ENCODE results near the gene PRH1. TPM values are rescaled to one million over a fixed set of nuclear protein-coding genes. Genes with fewer than 3 reads are reported as not detected.

The PRH1 gene
- total and polyA plus RNA-seq, 2 experiments from 2014 or later, result 19.0 to 42.9 TPM

DNA sequence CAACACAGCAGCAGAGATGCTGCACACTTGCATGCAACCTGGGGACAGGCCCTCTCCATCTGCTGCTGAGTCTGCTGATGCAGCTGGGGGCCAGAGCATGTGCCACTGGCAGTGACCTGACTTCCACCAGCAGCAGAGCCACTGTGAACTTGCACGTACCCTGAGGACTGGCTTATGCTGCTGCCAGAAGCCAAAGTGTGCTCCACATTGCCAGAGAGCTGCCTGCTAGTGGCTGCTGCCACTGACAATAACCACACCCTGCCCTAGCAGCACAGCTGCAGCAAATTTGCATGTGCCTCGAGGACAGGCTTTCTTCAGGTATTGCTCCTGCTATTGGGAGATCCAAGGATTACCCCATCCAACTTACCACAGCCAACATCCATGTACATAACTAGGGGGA lies 30.3 kb downstream of the PRH1 start:
- peaks cover 40% of the 10 kb centered on the region for H3K36me3 Mint-ChIP-seq (ENCODE audit: low read depth)
- peaks cover 2% of the 10 kb centered on the region for H3K27me3 Mint-ChIP-seq (ENCODE audit: insufficient read depth, low read depth, poor library complexity)
- H3K4me3 Mint-ChIP-seq, result no peak overlapping the region
- H3K27ac Mint-ChIP-seq, result no peak overlapping the region
- DNase-seq (ENCODE audit: low spot score) (no peak), ATAC-seq (no peak)
- Histone ChIP-seq H3F3A (replicated peaks; ENCODE audit: low read depth) (no peaks in the 10 kb centered on the region), H3K9me2 (ENCODE audit: insufficient read depth) (peaks cover 11% of the 10 kb centered on the region; the same call in 1 of the 2 replicates), H3K79me2 (replicated peaks; ENCODE audit: insufficient read depth) (no peaks in the 10 kb centered on the region), H3K27ac (ENCODE audit: low read depth) (no peak overlapping the region), H3K36me3 (ENCODE audit: insufficient read depth) (peaks cover 9% of the 10 kb centered on the region), H3K4me1 (ENCODE audit: insufficient read depth) (no peaks in the 10 kb centered on the region), H2AFZ (no peak overlapping the region), H4K20me1 (replicated peaks; ENCODE audit: insufficient read depth) (no peaks in the 10 kb centered on the region; the same call in 1 of the 2 replicates), H3K4me3 (no peak overlapping the region), H3K27me3 (ENCODE audit: insufficient read depth) (no peaks in the 10 kb centered on the region), H3K4me2 (no peak overlapping the region)
- no peak for TF ChIP-seq CTCF (conservative IDR thresholded peaks at IDR 0.05; ENCODE audit: low read depth in 2 of 2)
- no peaks in the 10 kb centered on the region for H3K4me1 Mint-ChIP-seq
- peaks cover 38% of the 10 kb centered on the region for H3K9me3 Mint-ChIP-seq

- H3K4me3 Mint-ChIP-seq, result no peak overlapping the region
- no peak overlapping the region for H3K4me2 ChIP-seq
- no peaks in the 10 kb centered on the region for H3K27me3 ChIP-seq (ENCODE audit: insufficient read depth)
- H4K20me1 ChIP-seq (replicated peaks; ENCODE audit: insufficient read depth), result no peaks in the 10 kb centered on the region; the same call in 1 of the 2 replicates
- H3K4me1 ChIP-seq (ENCODE audit: insufficient read depth), result no peaks in the 10 kb centered on the region
- H2AFZ ChIP-seq, result no peak overlapping the region
- no peak for DNase-seq (ENCODE audit: low spot score)
- H3K27me3 Mint-ChIP-seq (ENCODE audit: insufficient read depth, low read depth, poor library complexity), result peaks cover 2% of the 10 kb centered on the region
- no peaks in the 10 kb centered on the region for H3F3A ChIP-seq (replicated peaks; ENCODE audit: low read depth)
- H3K27ac Mint-ChIP-seq, result no peak overlapping the region
- ATAC-seq, result no peak
- H3K4me3 ChIP-seq, result no peak overlapping the region
- H3K9me3 Mint-ChIP-seq, result peaks cover 16% of the 10 kb centered on the region
- no peak overlapping the region for H3K27ac ChIP-seq (ENCODE audit: low read depth)
- H3K79me2 ChIP-seq (replicated peaks; ENCODE audit: insufficient read depth), result no peaks in the 10 kb centered on the region
- no peaks in the 10 kb centered on the region for H3K4me1 Mint-ChIP-seq
- H3K36me3 Mint-ChIP-seq (ENCODE audit: low read depth), result peaks cover 16% of the 10 kb centered on the region
- H3K36me3 ChIP-seq (ENCODE audit: insufficient read depth), result peaks cover 5% of the 10 kb centered on the region; the same call in 1 of the 2 replicates
- H3K9me2 ChIP-seq (ENCODE audit: insufficient read depth), result peaks cover 16% of the 10 kb centered on the region; the same call in 1 of the 2 replicates
- TF ChIP-seq, protein P1, sequence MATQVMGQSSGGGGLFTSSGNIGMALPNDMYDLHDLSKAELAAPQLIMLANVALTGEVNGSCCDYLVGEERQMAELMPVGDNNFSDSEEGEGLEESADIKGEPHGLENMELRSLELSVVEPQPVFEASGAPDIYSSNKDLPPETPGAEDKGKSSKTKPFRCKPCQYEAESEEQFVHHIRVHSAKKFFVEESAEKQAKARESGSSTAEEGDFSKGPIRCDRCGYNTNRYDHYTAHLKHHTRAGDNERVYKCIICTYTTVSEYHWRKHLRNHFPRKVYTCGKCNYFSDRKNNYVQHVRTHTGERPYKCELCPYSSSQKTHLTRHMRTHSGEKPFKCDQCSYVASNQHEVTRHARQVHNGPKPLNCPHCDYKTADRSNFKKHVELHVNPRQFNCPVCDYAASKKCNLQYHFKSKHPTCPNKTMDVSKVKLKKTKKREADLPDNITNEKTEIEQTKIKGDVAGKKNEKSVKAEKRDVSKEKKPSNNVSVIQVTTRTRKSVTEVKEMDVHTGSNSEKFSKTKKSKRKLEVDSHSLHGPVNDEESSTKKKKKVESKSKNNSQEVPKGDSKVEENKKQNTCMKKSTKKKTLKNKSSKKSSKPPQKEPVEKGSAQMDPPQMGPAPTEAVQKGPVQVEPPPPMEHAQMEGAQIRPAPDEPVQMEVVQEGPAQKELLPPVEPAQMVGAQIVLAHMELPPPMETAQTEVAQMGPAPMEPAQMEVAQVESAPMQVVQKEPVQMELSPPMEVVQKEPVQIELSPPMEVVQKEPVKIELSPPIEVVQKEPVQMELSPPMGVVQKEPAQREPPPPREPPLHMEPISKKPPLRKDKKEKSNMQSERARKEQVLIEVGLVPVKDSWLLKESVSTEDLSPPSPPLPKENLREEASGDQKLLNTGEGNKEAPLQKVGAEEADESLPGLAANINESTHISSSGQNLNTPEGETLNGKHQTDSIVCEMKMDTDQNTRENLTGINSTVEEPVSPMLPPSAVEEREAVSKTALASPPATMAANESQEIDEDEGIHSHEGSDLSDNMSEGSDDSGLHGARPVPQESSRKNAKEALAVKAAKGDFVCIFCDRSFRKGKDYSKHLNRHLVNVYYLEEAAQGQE (IDR thresholded peaks at IDR 0.05; ENCODE audit: unreplicated experiment), result no peak
- TF ChIP-seq CTCF (conservative IDR thresholded peaks at IDR 0.05; ENCODE audit: low read depth in 2 of 2), result no peak
- no peak for TF ChIP-seq ZNF114 (CRISPR knock-in tag; IDR thresholded peaks at IDR 0.05)
- TF ChIP-seq ZNF331 (CRISPR knock-in tag; IDR thresholded peaks at IDR 0.05; ENCODE audit: low read depth), result no peak
- TF ChIP-seq STAT1 (IDR thresholded peaks at IDR 0.05; ENCODE audit: unreplicated experiment), result no peak
- TF ChIP-seq, protein P2, sequence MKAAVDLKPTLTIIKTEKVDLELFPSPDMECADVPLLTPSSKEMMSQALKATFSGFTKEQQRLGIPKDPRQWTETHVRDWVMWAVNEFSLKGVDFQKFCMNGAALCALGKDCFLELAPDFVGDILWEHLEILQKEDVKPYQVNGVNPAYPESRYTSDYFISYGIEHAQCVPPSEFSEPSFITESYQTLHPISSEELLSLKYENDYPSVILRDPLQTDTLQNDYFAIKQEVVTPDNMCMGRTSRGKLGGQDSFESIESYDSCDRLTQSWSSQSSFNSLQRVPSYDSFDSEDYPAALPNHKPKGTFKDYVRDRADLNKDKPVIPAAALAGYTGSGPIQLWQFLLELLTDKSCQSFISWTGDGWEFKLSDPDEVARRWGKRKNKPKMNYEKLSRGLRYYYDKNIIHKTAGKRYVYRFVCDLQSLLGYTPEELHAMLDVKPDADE (IDR thresholded peaks at IDR 0.05), result no peak
Measured at GRCh38 chr12:10851243-10851858, 32.7 kb downstream of the PRH1 start.

Data from GM23338 (cell line).